Measurements from ENCODE around the gene AP1B1.

- TF ChIP-seq CTCF (IDR thresholded peaks at IDR 0.05) (no peak), AFF4 (CRISPR knock-in tag; IDR thresholded peaks at IDR 0.05; ENCODE audit: borderline replicate concordance) (no peak), SP1 (CRISPR knock-in tag; conservative IDR thresholded peaks at IDR 0.05) (no peak), JUN (CRISPR knock-in tag; IDR thresholded peaks at IDR 0.05) (no peak), GABPB1 (CRISPR knock-in tag; IDR thresholded peaks at IDR 0.05) (no peak), NR3C1 (CRISPR knock-in tag; conservative IDR thresholded peaks at IDR 0.05; ENCODE audit: low read depth) (no peak)
- TF ChIP-seq, protein P1, sequence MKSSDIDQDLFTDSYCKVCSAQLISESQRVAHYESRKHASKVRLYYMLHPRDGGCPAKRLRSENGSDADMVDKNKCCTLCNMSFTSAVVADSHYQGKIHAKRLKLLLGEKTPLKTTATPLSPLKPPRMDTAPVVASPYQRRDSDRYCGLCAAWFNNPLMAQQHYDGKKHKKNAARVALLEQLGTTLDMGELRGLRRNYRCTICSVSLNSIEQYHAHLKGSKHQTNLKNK (CRISPR knock-in tag; IDR thresholded peaks at IDR 0.05): no peak
- TF ChIP-seq, protein P2, sequence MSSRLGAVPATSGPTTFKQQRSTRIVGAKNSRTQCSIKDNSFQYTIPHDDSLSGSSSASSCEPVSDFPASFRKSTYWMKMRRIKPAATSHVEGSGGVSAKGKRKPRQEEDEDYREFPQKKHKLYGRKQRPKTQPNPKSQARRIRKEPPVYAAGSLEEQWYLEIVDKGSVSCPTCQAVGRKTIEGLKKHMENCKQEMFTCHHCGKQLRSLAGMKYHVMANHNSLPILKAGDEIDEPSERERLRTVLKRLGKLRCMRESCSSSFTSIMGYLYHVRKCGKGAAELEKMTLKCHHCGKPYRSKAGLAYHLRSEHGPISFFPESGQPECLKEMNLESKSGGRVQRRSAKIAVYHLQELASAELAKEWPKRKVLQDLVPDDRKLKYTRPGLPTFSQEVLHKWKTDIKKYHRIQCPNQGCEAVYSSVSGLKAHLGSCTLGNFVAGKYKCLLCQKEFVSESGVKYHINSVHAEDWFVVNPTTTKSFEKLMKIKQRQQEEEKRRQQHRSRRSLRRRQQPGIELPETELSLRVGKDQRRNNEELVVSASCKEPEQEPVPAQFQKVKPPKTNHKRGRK (CRISPR knock-in tag; IDR thresholded peaks at IDR 0.05; ENCODE audit: borderline replicate concordance): no peak
These were observed 52.7 kb downstream of the AP1B1 start for GRCh38 chr22:29335656-29336055.
